HEK293 (cell line): ENCODE data around the gene PLAAT1.

Source experiments
- CTCF ChIA-PET: fragments of 350-600 bp; formaldehyde crosslinking; extraction: SDS; loops from one replicate; lab custom pipeline; 2021; ENCODE audit warnings: antibody characterized with exemption; lab: Yijun Ruan, JAX
- POLR2A ChIA-PET: fragments of 300-600 bp; formaldehyde crosslinking; extraction: SDS; loops from one replicate; lab custom pipeline; 2020; ENCODE audit warnings: antibody characterized with exemption, inconsistent platforms; lab: Yijun Ruan, JAX
- H3K27ac ChIP-seq: fragments of 200-500 bp; sonication (Bioruptor generic); 2 replicates; pipeline ENCODE4 v1.5.1; 2014; ENCODE audit warnings: low read depth, low read length, control low read depth, inconsistent platforms; ENCODE audit errors: extremely low read depth
- H3K36me3 ChIP-seq, 2 experiments: fragments of 200-500 bp in 1 of 2; sonication (Bioruptor generic) in 1 of 2; 1 replicate in 1 of 2; 2 replicates in 1 of 2; pipeline ENCODE4 v1.5.1; 2014 to 2017; ENCODE audit warnings: inconsistent platforms in 2 of 2, low read length in 2 of 2; ENCODE audit not compliant: control insufficient read depth in 2 of 2, insufficient read depth in 1 of 2
- H3K4me1 ChIP-seq: fragments of 200-500 bp; sonication (Bioruptor generic); 2 replicates; pipeline ENCODE4 v1.5.1; 2014; ENCODE audit warnings: mild to moderate bottlenecking, low read length, inconsistent platforms; ENCODE audit not compliant: control insufficient read depth, insufficient read depth
- H3K4me3 ChIP-seq: 2 replicates; pipeline ENCODE4 v1.5.1; 2011; ENCODE audit warnings: low read depth, mild to moderate bottlenecking, control low read depth, low read length, moderate library complexity
- H3K9me3 ChIP-seq: fragments of 200-500 bp; sonication (Bioruptor generic); 2 replicates; pipeline ENCODE4 v1.5.1; 2014; ENCODE audit warnings: low read depth, low read length, inconsistent platforms; ENCODE audit not compliant: control insufficient read depth, insufficient read depth
- GFI1B ChIP-seq: fragments of 450-650 bp; formaldehyde crosslinking; IDR thresholded peaks from 2 replicates; pipeline ENCODE4 v1.5.1; 2016; ENCODE audit warnings: missing biosample characterization, missing genetic modification characterization
- HIC1 ChIP-seq: fragments of 450-650 bp; formaldehyde crosslinking; IDR thresholded peaks from 2 replicates; pipeline ENCODE4 v1.5.1; 2016; ENCODE audit warnings: missing biosample characterization, missing genetic modification characterization
- OSR2 ChIP-seq: fragments of 450-650 bp; formaldehyde crosslinking; IDR thresholded peaks from 2 replicates; pipeline ENCODE4 v1.5.1; 2016; ENCODE audit warnings: missing biosample characterization, missing genetic modification characterization
- PBX3 ChIP-seq: sonication (generic); formaldehyde crosslinking; IDR thresholded peaks from 2 replicates; pipeline ENCODE4 v1.8.1; 2022; ENCODE audit warnings: mild to moderate bottlenecking, moderate library complexity, missing genetic modification reagents
- PRDM10 ChIP-seq: fragments of 450-650 bp; formaldehyde crosslinking; IDR thresholded peaks from 2 replicates; pipeline ENCODE4 v1.5.1; 2016; ENCODE audit warnings: missing biosample characterization, missing genetic modification characterization
- RBAK ChIP-seq: fragments of 450-650 bp; formaldehyde crosslinking; IDR thresholded peaks from 2 replicates; pipeline ENCODE4 v1.5.1; 2016; ENCODE audit warnings: missing biosample characterization, missing genetic modification characterization
- SCRT2 ChIP-seq: fragments of 450-650 bp; formaldehyde crosslinking; IDR thresholded peaks from 2 replicates; pipeline ENCODE4 v1.5.1; 2016; ENCODE audit warnings: missing biosample characterization, missing genetic modification characterization
- ZBTB44 ChIP-seq: fragments of 450-650 bp; IDR thresholded peaks from 2 replicates; pipeline ENCODE4 v1.5.1; 2018; ENCODE audit warnings: missing biosample characterization, mild to moderate bottlenecking, missing genetic modification characterization
- ZBTB49 ChIP-seq: fragments of 450-650 bp; formaldehyde crosslinking; IDR thresholded peaks from 2 replicates; pipeline ENCODE4 v1.5.1; 2016; ENCODE audit warnings: missing biosample characterization, missing genetic modification characterization, low read depth
- ZFP41 ChIP-seq: fragments of 450-650 bp; formaldehyde crosslinking; IDR thresholded peaks from 2 replicates; pipeline ENCODE4 v1.5.1; 2016; ENCODE audit warnings: missing biosample characterization, missing genetic modification characterization, borderline replicate concordance
- ZNF10 ChIP-seq: fragments of 450-650 bp; formaldehyde crosslinking; IDR thresholded peaks from 2 replicates; pipeline ENCODE4 v1.5.1; 2017; ENCODE audit warnings: missing biosample characterization, missing genetic modification characterization
- ZNF114 ChIP-seq: fragments of 450-650 bp; formaldehyde crosslinking; IDR thresholded peaks from 2 replicates; pipeline ENCODE4 v1.5.0; 2017; ENCODE audit warnings: missing biosample characterization, missing genetic modification characterization
- ZNF155 ChIP-seq: fragments of 450-650 bp; formaldehyde crosslinking; IDR thresholded peaks from 2 replicates; pipeline ENCODE4 v1.5.1; 2016; ENCODE audit warnings: missing biosample characterization, missing genetic modification characterization
- ZNF214 ChIP-seq: fragments of 450-650 bp; formaldehyde crosslinking; IDR thresholded peaks from 2 replicates; pipeline ENCODE4 v1.5.1; 2017; ENCODE audit warnings: missing biosample characterization, mild to moderate bottlenecking, missing genetic modification characterization, borderline replicate concordance
- ZNF555 ChIP-seq: fragments of 450-650 bp; formaldehyde crosslinking; conservative IDR thresholded peaks from 2 replicates; pipeline ENCODE4 v1.5.1; 2017; ENCODE audit warnings: missing biosample characterization, mild to moderate bottlenecking, missing genetic modification characterization, inconsistent platforms
- ZNF626 ChIP-seq: fragments of 450-650 bp; sonication (Bioruptor Pico); formaldehyde crosslinking; IDR thresholded peaks from 2 replicates; pipeline ENCODE4 v1.5.1; 2018; ENCODE audit warnings: missing biosample characterization, missing genetic modification characterization, inconsistent platforms
- ZNF645 ChIP-seq: fragments of 450-650 bp; formaldehyde crosslinking; IDR thresholded peaks from 2 replicates; pipeline ENCODE4; 2016; ENCODE audit warnings: missing biosample characterization, missing genetic modification characterization
- ZNF707 ChIP-seq: fragments of 450-650 bp; formaldehyde crosslinking; IDR thresholded peaks from 2 replicates; pipeline ENCODE4 v1.5.1; 2016; ENCODE audit warnings: missing biosample characterization, missing genetic modification characterization
- ZNF777 ChIP-seq: fragments of 450-650 bp; formaldehyde crosslinking; IDR thresholded peaks from 2 replicates; pipeline ENCODE4 v1.5.1; 2017; ENCODE audit warnings: missing biosample characterization, missing genetic modification characterization, borderline replicate concordance
- ZNF791 ChIP-seq: fragments of 450-650 bp; formaldehyde crosslinking; IDR thresholded peaks from 2 replicates; pipeline ENCODE4 v1.5.1; 2016; ENCODE audit warnings: missing biosample characterization, missing genetic modification characterization

The PLAAT1 gene

GRCh38 chr3:193292386-193292785 is 51.4 kb downstream of the PLAAT1 start:
- Histone ChIP-seq H3K4me1 (no peaks in the 10 kb centered on the region), H3K36me3 (no peaks in the 10 kb centered on the region), H3K27ac (no peak overlapping the region), H3K9me3 (no peaks in the 10 kb centered on the region), H3K4me3 (no peak overlapping the region)
- TF ChIP-seq ZBTB49 (no peak), ZNF555 (no peak), GFI1B (tag by site-specific recombination) (no peak), PRDM10 (tag by site-specific recombination) (no peak), ZNF707 (tag by site-specific recombination) (no peak), ZNF791 (tag by site-specific recombination) (no peak), RBAK (tag by site-specific recombination) (no peak), ZNF155 (no peak), PBX3 (no peak), HIC1 (tag by site-specific recombination) (no peak), ZNF114 (tag by site-specific recombination) (no peak), ZNF10 (no peak), SCRT2 (tag by site-specific recombination) (no peak), ZNF645 (tag by site-specific recombination) (no peak), ZNF626 (tag by site-specific recombination) (no peak), OSR2 (no peak), ZFP41 (no peak), ZNF777 (tag by site-specific recombination) (no peak), ZBTB44 (tag by site-specific recombination) (no peak), ZNF214 (no peak)
- CTCF ChIA-PET = no interaction called here
- POLR2A ChIA-PET = no interaction called here
